Epithelial cell of proximal tubule (primary cell): ENCODE measurements around the gene ARHGAP45. TPM values are rescaled to one million over a fixed set of nuclear protein-coding genes. Genes with fewer than 3 reads are reported as not detected.

Experiments
- DNase-seq: peaks from one replicate; pipeline ENCODE4 v3.0.0-alpha.2; 2011; ENCODE audit warnings: low read depth
- H3K4me3 ChIP-seq: 2 replicates; pipeline ENCODE4 v1.5.1; 2011; ENCODE audit warnings: low read depth, mild to moderate bottlenecking, low read length
- CTCF ChIP-seq: conservative IDR thresholded peaks from 2 replicates; pipeline ENCODE4 v1.5.1; 2012; ENCODE audit warnings: low read depth, mild to moderate bottlenecking, low read length
- total RNA-seq: library from RNA; depleted of rRNA; stranded (reverse); fragments of >200 nt; gene quantifications from 2 replicates; pipeline ENCODE4 v1.2.3, GENCODE V29; 2015

The ARHGAP45 gene
- total RNA-seq, 1 donor from 2014 or later, result 6.7 TPM

- no peak for DNase-seq
- TF ChIP-seq CTCF, result no peak
- no peak overlapping the region for H3K4me3 ChIP-seq
Observed at GRCh38 chr19:1122972-1123363, 56.0 kb downstream of the ARHGAP45 start.

GRCh38 chr19:1123381-1123780 lies 56.4 kb downstream of the ARHGAP45 start:
- no peak overlapping the region for H3K4me3 ChIP-seq
- no peak for TF ChIP-seq CTCF
- DNase-seq, result no peak

GRCh38 chr19:1123885-1124677 lies 57.1 kb downstream of the ARHGAP45 start:
- no peak overlapping the region for H3K4me3 ChIP-seq
- TF ChIP-seq CTCF, result no peak
- no peak for DNase-seq

DNA sequence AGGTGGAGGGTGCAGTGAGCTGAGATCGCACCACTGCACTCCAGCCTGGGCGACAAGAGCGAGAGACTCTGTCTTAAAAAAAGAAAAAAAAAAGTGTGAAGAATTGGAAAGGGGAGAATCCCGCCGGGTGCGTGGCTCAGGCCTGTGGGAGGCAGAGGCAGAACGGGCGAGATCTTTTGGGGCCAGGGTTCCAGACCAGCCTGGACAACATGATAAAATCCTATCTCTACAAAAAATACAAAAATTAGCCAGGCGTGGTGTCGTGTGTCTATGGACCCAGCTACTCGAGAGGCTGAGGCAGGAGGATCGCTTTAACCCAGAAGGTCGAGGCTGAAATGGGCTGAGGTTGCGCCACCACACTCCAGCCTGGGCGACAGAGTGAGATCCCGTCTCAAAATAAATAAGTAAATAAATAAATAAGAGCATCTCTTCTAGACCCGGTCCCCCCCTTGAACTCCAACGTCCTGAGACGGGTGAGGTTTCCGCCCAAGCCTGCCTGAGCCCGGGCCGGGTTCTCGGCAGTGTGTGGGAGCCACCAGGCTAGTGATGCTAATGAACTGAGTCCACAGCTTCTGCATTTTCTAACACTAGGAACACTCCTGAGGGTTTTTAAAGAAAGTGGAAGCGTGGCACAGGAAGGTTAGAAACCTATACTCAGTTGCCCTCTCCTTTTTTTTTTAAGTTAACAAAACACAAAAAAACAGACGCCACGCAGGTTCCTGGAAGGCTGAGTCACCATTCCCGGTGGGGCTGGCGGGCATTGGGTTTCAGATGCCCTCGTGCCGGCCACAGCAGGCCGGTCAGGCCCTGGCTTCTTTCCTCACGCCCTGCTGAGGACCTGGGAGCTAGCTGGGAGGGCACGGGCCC lies 58.9 kb downstream of the ARHGAP45 start:
- TF ChIP-seq CTCF, result no peak
- DNase-seq, result no peak
- no peak overlapping the region for H3K4me3 ChIP-seq

DNA sequence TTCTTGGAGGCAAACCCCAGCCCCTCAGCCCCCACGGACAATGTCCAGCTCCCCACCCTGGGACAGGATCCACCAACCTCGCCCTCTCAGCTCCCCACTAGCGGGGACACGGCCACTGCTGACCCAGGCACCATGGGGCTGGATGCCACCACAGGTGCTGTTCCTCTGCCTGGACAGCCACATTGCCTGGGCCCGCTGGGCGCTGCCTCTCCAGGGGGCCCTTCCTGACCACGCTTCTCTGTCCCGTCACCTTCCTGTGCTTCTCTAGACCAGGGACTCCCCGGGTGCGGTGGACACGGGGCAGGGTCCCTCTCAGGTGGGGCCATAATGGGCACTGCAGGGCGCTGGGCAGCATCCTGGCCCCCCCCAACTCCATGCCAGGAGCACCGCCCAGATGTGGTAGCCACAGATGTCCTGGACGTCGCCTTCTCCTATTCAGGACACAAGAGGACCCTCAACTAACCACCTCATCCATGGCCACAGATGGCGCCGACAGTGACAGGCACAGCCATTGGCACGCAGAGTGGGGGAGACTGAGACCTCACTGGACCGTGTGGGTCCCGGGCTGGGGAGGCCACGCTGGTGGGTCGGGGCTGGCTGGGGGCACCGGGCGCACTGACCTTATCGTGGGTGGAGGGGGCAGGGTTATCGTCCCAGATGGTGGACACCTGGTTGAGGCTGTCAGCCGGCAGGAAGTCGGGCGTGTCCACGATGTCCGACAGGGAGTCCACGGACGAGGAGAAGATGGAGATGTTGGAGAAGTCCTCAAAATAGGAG lies 60.2 kb downstream of the ARHGAP45 start:
- TF ChIP-seq CTCF, result no peak
- DNase-seq, result no peak
- no peak overlapping the region for H3K4me3 ChIP-seq

DNA sequence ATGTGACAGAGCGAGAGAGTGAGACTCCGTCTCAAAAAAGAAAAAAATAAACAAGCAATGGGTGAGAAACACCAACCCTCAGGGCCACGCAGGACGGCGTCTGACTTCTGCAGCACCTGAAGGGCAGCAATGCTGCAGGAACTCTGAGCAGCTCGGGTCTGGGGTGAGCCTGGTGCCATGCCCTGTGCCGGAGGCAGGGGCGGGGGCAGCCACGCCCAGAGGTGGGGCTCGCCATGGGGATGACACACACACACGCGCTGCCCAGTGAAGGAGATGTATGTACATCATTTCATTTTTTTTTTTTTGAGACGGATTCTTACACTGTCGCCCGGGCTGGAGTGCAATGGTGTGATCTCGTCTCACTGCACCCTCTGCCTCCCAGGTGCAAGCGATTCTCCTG lies 61.1 kb downstream of the ARHGAP45 start:
- DNase-seq, result no peak
- H3K4me3 ChIP-seq, result no peak overlapping the region
- TF ChIP-seq CTCF, result no peak
